WTC11 (cell line): Measurements from ENCODE around the gene AHR.

Experiments
- AFF4 ChIP-seq: sonication (generic); formaldehyde crosslinking; IDR thresholded peaks from 2 replicates; pipeline ENCODE4 v1.8.1; 2023; ENCODE audit warnings: mild to moderate bottlenecking, missing genetic modification reagents, borderline replicate concordance
- ATF2 ChIP-seq: sonication (generic); formaldehyde crosslinking; IDR thresholded peaks from 2 replicates; pipeline ENCODE4 v1.8.1; 2022; ENCODE audit warnings: low read depth, missing genetic modification reagents, borderline replicate concordance
- CTCF ChIP-seq: fragments of 200-600 bp; IDR thresholded peaks from 2 replicates; pipeline ENCODE4 v1.8.0; 2022; ENCODE audit warnings: antibody characterized with exemption
- E2F5 ChIP-seq: sonication (generic); formaldehyde crosslinking; IDR thresholded peaks from 2 replicates; pipeline ENCODE4 v1.8.1; 2022; ENCODE audit warnings: mild to moderate bottlenecking, moderate library complexity, missing genetic modification reagents
- ESRRA ChIP-seq: sonication (generic); formaldehyde crosslinking; IDR thresholded peaks from 2 replicates; pipeline ENCODE4 v1.8.1; 2022; ENCODE audit warnings: mild to moderate bottlenecking, missing genetic modification reagents, borderline replicate concordance
- FOXP1 ChIP-seq: sonication (generic); formaldehyde crosslinking; IDR thresholded peaks from 2 replicates; pipeline ENCODE4 v1.8.0; 2022; ENCODE audit warnings: missing genetic modification reagents, mild to moderate bottlenecking, moderate library complexity, borderline replicate concordance
- JUN ChIP-seq: sonication (generic); formaldehyde crosslinking; IDR thresholded peaks from 2 replicates; pipeline ENCODE4 v1.8.0; 2023; ENCODE audit warnings: mild to moderate bottlenecking, missing genetic modification reagents
- MYBL2 ChIP-seq: sonication (generic); formaldehyde crosslinking; IDR thresholded peaks from 2 replicates; pipeline ENCODE4 v1.8.1; 2023; ENCODE audit warnings: mild to moderate bottlenecking, moderate library complexity, missing genetic modification reagents
- PRDM15 ChIP-seq: sonication (generic); formaldehyde crosslinking; IDR thresholded peaks from 2 replicates; pipeline ENCODE4 v1.8.0; 2022; ENCODE audit warnings: missing genetic modification reagents
- SP1 ChIP-seq: sonication (generic); formaldehyde crosslinking; conservative IDR thresholded peaks from 2 replicates; pipeline ENCODE4 v1.8.1; 2022; ENCODE audit warnings: missing genetic modification reagents
- TEAD4 ChIP-seq: sonication (generic); formaldehyde crosslinking; IDR thresholded peaks from 2 replicates; pipeline ENCODE4 v1.8.0; 2022; ENCODE audit warnings: mild to moderate bottlenecking, missing genetic modification reagents
- ZNF138 ChIP-seq: sonication (generic); formaldehyde crosslinking; conservative IDR thresholded peaks from 2 replicates; pipeline ENCODE4 v1.8.1; 2022; ENCODE audit warnings: mild to moderate bottlenecking, moderate library complexity, missing genetic modification reagents
- ZNF263 ChIP-seq: sonication (generic); formaldehyde crosslinking; IDR thresholded peaks from 2 replicates; pipeline ENCODE4 v1.8.1; 2022; ENCODE audit warnings: low read depth, mild to moderate bottlenecking, moderate library complexity, missing genetic modification reagents

GRCh38 chr7:17256375-17256774, 42.1 kb upstream of the AHR start:
- TF ChIP-seq ESRRA (CRISPR knock-in tag): no peak
- no peak for TF ChIP-seq CTCF
- TF ChIP-seq TEAD4 (CRISPR knock-in tag): no peak
- TF ChIP-seq MYBL2: no peak
- no peak for TF ChIP-seq AFF4 (CRISPR knock-in tag)
- TF ChIP-seq ATF2 (CRISPR knock-in tag): no peak
- TF ChIP-seq ZNF263 (CRISPR knock-in tag): no peak
- no peak for TF ChIP-seq E2F5 (CRISPR knock-in tag)
- no peak for TF ChIP-seq FOXP1
- no peak for TF ChIP-seq ZNF138 (CRISPR knock-in tag)
- TF ChIP-seq SP1 (CRISPR knock-in tag): no peak
- TF ChIP-seq PRDM15 (CRISPR knock-in tag): no peak
- TF ChIP-seq JUN (CRISPR knock-in tag): no peak
